Liver (tissue), 9 donors: ENCODE data around the gene TBC1D1. TPM values are rescaled to one million over a fixed set of nuclear protein-coding genes. Genes with fewer than 3 reads are reported as not detected.

Source experiments
- DNase-seq: peaks from one replicate; pipeline ENCODE4 v3.0.0-alpha.2; 2017; ENCODE audit warnings: low spot score
- H3K27ac ChIP-seq, 2 donors: one replicate each; pipeline ENCODE4 v1.7.0; 2013; ENCODE audit warnings: inconsistent platforms in 2 of 2, low read length in 2 of 2, control low read depth in 1 of 2, low read depth in 1 of 2, mild to moderate bottlenecking in 1 of 2
- H3K27me3 ChIP-seq, 4 donors: one replicate each; pipeline versions ENCODE4 v1.6.1 to v1.7.0; 2013; ENCODE audit warnings: low read length in 3 of 4, inconsistent platforms in 1 of 4, mild to moderate bottlenecking in 1 of 4, moderate library complexity in 1 of 4; ENCODE audit not compliant: control insufficient read depth in 4 of 4, insufficient read depth in 4 of 4
- H3K36me3 ChIP-seq, 4 donors: one replicate each; pipeline versions ENCODE4 v1.6.1 to v1.7.0; 2013; ENCODE audit warnings: low read length in 3 of 4, mild to moderate bottlenecking in 3 of 4, low read depth in 1 of 4, moderate library complexity in 1 of 4; ENCODE audit not compliant: control insufficient read depth in 4 of 4, insufficient read depth in 3 of 4
- H3K4me1 ChIP-seq, 4 donors: one replicate each; pipeline versions ENCODE4 v1.6.1 to v1.7.0; 2013; ENCODE audit warnings: low read length in 3 of 4, mild to moderate bottlenecking in 3 of 4, moderate library complexity in 1 of 4; ENCODE audit not compliant: control insufficient read depth in 4 of 4, insufficient read depth in 4 of 4
- H3K4me3 ChIP-seq, 3 donors: one replicate each; pipeline versions ENCODE4 v1.6.1 to v1.7.0; 2013; ENCODE audit warnings: low read length in 3 of 3, control low read depth in 1 of 3, low read depth in 1 of 3, mild to moderate bottlenecking in 1 of 3
- H3K9ac ChIP-seq, 2 donors: one replicate each; pipeline ENCODE4 v1.7.0; 2013; ENCODE audit warnings: low read length in 2 of 2, mild to moderate bottlenecking in 2 of 2, moderate library complexity in 2 of 2, control low read depth in 1 of 2, low read depth in 1 of 2
- H3K9me3 ChIP-seq, 4 donors: one replicate each; pipeline versions ENCODE4 v1.6.1 to v1.7.0; 2013; ENCODE audit warnings: low read length in 3 of 4; ENCODE audit not compliant: control insufficient read depth in 4 of 4
- CTCF ChIP-seq: fragments of 150-350 bp; IDR thresholded peaks from 2 replicates; pipeline ENCODE4 v1.5.1; 2017; ENCODE audit warnings: improper control_type of control experiment, low read depth, low read length; ENCODE audit not compliant: missing input control
- EGR1 ChIP-seq, 2 donors: IDR thresholded peaks; 2 replicates each; pipeline ENCODE4 v1.6.1; 2016 to 2018; ENCODE audit warnings: antibody characterized with exemption in 2 of 2, low read depth in 2 of 2
- FOXA1 ChIP-seq: IDR thresholded peaks from 2 replicates; pipeline ENCODE4 v1.6.1; 2016; ENCODE audit warnings: antibody characterized with exemption
- FOXA2 ChIP-seq: IDR thresholded peaks from 2 replicates; pipeline ENCODE4 v1.6.1; 2016; ENCODE audit warnings: antibody characterized with exemption
- GABPA ChIP-seq, 2 donors: IDR thresholded peaks in 1 of 2; conservative IDR thresholded peaks in 1 of 2; 2 replicates each; pipeline ENCODE4 v1.6.1; 2016; ENCODE audit warnings: antibody characterized with exemption in 2 of 2, mild to moderate bottlenecking in 1 of 2, moderate library complexity in 1 of 2
- HNF4A ChIP-seq, 2 donors: conservative IDR thresholded peaks; 2 replicates each; pipeline ENCODE4 v1.6.1; 2016; ENCODE audit warnings: antibody characterized with exemption in 2 of 2, mild to moderate bottlenecking in 2 of 2
- HNF4G ChIP-seq: IDR thresholded peaks from 2 replicates; pipeline ENCODE4 v1.6.1; 2016; ENCODE audit warnings: antibody characterized with exemption
- JUND ChIP-seq, 2 donors: IDR thresholded peaks; 2 replicates each; pipeline ENCODE4 v1.6.1; 2016; ENCODE audit warnings: antibody characterized with exemption in 2 of 2
- MAX ChIP-seq: IDR thresholded peaks from 2 replicates; pipeline ENCODE4 v1.6.1; 2016; ENCODE audit warnings: antibody characterized with exemption
- NR2F2 ChIP-seq: IDR thresholded peaks from 2 replicates; pipeline ENCODE4 v1.6.1; 2016; ENCODE audit warnings: antibody characterized with exemption
- RAD21 ChIP-seq, 2 donors: IDR thresholded peaks; 2 replicates each; pipeline ENCODE4 v1.6.1; 2016; ENCODE audit warnings: antibody characterized with exemption in 2 of 2, mild to moderate bottlenecking in 2 of 2
- RXRA ChIP-seq, 2 donors: IDR thresholded peaks; 2 replicates each; pipeline ENCODE4 v1.6.1; 2017 to 2018; ENCODE audit warnings: antibody characterized with exemption in 2 of 2, mild to moderate bottlenecking in 1 of 2
- SP1 ChIP-seq: IDR thresholded peaks from 2 replicates; pipeline ENCODE4 v1.6.1; 2018; ENCODE audit warnings: antibody characterized with exemption, mild to moderate bottlenecking
- TAF1 ChIP-seq: conservative IDR thresholded peaks from 2 replicates; pipeline ENCODE4 v1.6.1; 2016; ENCODE audit warnings: antibody characterized with exemption, mild to moderate bottlenecking
- YY1 ChIP-seq: IDR thresholded peaks from 2 replicates; pipeline ENCODE4 v1.6.1; 2016; ENCODE audit warnings: antibody characterized with exemption, mild to moderate bottlenecking
- ZBTB33 ChIP-seq: IDR thresholded peaks from 2 replicates; pipeline ENCODE4 v1.6.1; 2016; ENCODE audit warnings: antibody characterized with exemption
- WGBS: extraction: QIAGEN DNeasy Blood & Tissue Kit; methylation state at CpG from one replicate; pipeline ENCODE4 v1.1.7; 2013; 5-methylcytosine and 5-hydroxymethylcytosine counted together
- polyA plus RNA-seq, 2 donors: library from polyadenylated mRNA; stranded (reverse) in 1 of 2; unstranded in 1 of 2; fragments of 200-250 nt in 1 of 2; fragments of >200 nt in 1 of 2; fragmentation: Nextera tagmentation in 1 of 2; extraction: Ambion mirVana in 1 of 2; gene quantifications; one replicate each; pipeline versions ENCODE4 v1.2.1 to v1.2.3, GENCODE V29; 2013 to 2015
- total RNA-seq, 2 donors: library from RNA; depleted of rRNA; stranded (reverse); fragments of >200 nt; gene quantifications; one replicate each; pipeline ENCODE4 v1.2.3, GENCODE V29; 2014
- TF ChIP-seq, protein P1 (sequence below): IDR thresholded peaks from 2 replicates; pipeline ENCODE4 v1.6.1; 2016; ENCODE audit warnings: antibody characterized with exemption
- TF ChIP-seq, protein P2 (sequence below): IDR thresholded peaks from 2 replicates; pipeline ENCODE4 v1.6.1; 2016; ENCODE audit warnings: antibody characterized with exemption, mild to moderate bottlenecking
- donor health status: healthy.
- donor health status: healthy.
- donor health status: healthy.
- donor health status: healthy.
- donor health status: healthy.

TBC1D1 gene
- total and polyA plus RNA-seq, 4 donors, result 15.6 to 41.4 (median 20.9) TPM

GRCh38 chr4:38086849-38087226, 196.0 kb downstream of the TBC1D1 start:
- DNase-seq, result no peak
- TF ChIP-seq FOXA1 (no peak), TAF1 (no peak), CTCF (no peak), GABPA (IDR thresholded peaks at IDR 0.05 in 1 of 2, conservative IDR thresholded peaks at IDR 0.05 in 1 of 2) (no peak), SP1 (no peak)
- WGBS, result 86% methylated on average over 2 of the region's 2 CpGs
- no peaks in the 10 kb centered on the region for H3K9me3 ChIP-seq
- no peak overlapping the region for H3K27ac ChIP-seq
- H3K4me1 ChIP-seq, result peaks cover 0 to 11% (median 7%) of the 10 kb centered on the region in 4 donors
- H3K27me3 ChIP-seq, result no peaks in the 10 kb centered on the region
- H3K36me3 ChIP-seq, result peaks cover 0 to 9% (median 5%) of the 10 kb centered on the region in 4 donors
- H3K9ac ChIP-seq, result no peak overlapping the region
- H3K4me3 ChIP-seq, result no peak overlapping the region

DNA sequence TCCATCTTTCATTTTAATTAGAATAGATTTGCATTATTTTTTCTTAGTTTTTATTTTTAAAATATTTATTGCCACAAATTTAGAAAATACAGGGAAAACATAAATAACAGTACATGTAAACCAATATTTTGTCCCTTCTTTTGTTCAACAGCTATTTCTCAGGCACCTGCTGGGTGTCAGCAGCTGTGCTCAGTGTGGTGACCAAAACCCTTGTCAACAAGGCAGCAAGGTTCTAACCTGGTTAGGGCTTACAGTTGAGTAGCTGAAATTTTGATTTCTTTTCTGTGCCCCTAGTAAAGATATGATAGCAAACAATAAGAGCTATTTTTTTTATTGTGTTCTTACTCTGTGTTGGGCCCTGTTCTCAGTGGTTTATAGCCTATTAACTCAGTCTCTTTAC, 197.4 kb downstream of the TBC1D1 start:
- DNase-seq, result no peak
- Histone ChIP-seq H3K9ac (no peak overlapping the region), H3K27me3 (no peaks in the 10 kb centered on the region), H3K9me3 (no peaks in the 10 kb centered on the region), H3K27ac (no peak overlapping the region), H3K4me1 (peaks cover 0 to 4% (median 3%) of the 10 kb centered on the region in 4 donors), H3K36me3 (peaks cover 0 to 9% (median 5%) of the 10 kb centered on the region in 4 donors), H3K4me3 (no peak overlapping the region)
- TF ChIP-seq MAX (no peak), CTCF (no peak), EGR1 (IDR thresholded peaks at IDR 0.05; ENCODE audit: low read depth in 2 of 2) (no peak), HNF4A (conservative IDR thresholded peaks at IDR 0.05) (no peak), HNF4G (no peak), NR2F2 (no peak), FOXA2 (no peak), RXRA (IDR thresholded peaks at IDR 0.05) (no peak), RAD21 (IDR thresholded peaks at IDR 0.05) (no peak), SP1 (no peak), FOXA1 (no peak), JUND (IDR thresholded peaks at IDR 0.05) (no peak), YY1 (no peak), GABPA (IDR thresholded peaks at IDR 0.05 in 1 of 2, conservative IDR thresholded peaks at IDR 0.05 in 1 of 2) (no peak), ZBTB33 (no peak), TAF1 (no peak)
- TF ChIP-seq, protein P1, sequence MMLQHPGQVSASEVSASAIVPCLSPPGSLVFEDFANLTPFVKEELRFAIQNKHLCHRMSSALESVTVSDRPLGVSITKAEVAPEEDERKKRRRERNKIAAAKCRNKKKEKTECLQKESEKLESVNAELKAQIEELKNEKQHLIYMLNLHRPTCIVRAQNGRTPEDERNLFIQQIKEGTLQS, result no peak
- TF ChIP-seq, protein P2, sequence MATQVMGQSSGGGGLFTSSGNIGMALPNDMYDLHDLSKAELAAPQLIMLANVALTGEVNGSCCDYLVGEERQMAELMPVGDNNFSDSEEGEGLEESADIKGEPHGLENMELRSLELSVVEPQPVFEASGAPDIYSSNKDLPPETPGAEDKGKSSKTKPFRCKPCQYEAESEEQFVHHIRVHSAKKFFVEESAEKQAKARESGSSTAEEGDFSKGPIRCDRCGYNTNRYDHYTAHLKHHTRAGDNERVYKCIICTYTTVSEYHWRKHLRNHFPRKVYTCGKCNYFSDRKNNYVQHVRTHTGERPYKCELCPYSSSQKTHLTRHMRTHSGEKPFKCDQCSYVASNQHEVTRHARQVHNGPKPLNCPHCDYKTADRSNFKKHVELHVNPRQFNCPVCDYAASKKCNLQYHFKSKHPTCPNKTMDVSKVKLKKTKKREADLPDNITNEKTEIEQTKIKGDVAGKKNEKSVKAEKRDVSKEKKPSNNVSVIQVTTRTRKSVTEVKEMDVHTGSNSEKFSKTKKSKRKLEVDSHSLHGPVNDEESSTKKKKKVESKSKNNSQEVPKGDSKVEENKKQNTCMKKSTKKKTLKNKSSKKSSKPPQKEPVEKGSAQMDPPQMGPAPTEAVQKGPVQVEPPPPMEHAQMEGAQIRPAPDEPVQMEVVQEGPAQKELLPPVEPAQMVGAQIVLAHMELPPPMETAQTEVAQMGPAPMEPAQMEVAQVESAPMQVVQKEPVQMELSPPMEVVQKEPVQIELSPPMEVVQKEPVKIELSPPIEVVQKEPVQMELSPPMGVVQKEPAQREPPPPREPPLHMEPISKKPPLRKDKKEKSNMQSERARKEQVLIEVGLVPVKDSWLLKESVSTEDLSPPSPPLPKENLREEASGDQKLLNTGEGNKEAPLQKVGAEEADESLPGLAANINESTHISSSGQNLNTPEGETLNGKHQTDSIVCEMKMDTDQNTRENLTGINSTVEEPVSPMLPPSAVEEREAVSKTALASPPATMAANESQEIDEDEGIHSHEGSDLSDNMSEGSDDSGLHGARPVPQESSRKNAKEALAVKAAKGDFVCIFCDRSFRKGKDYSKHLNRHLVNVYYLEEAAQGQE, result no peak
